GM23338 (cell line): ENCODE measurements around the gene AGPAT4. TPM values are rescaled to one million over a fixed set of nuclear protein-coding genes. Genes with fewer than 3 reads are reported as not detected.

ENCODE experiments used
- ATAC-seq: fragments of 200-7000 bp; cut with Tn5 transposase; 3 replicates; pipeline ENCODE4 v1.9.1; 2020
- DNase-seq: peaks from one replicate; pipeline ENCODE4 v3.0.0-alpha.2; 2015; ENCODE audit warnings: low spot score
- H2AFZ ChIP-seq: fragments of 200-600 bp; sonication (generic); 2 replicates; pipeline ENCODE4 v1.8.0; 2016; ENCODE audit warnings: antibody characterized with exemption, mild to moderate bottlenecking, moderate library complexity
- H3F3A ChIP-seq: fragments of 200-600 bp; sonication (generic); replicated peaks from 2 replicates; pipeline ENCODE4 v1.8.0; 2017; ENCODE audit warnings: antibody characterized with exemption, mixed run types, low read depth
- H3K27ac ChIP-seq: fragments of 200-600 bp; sonication (generic); 2 replicates; pipeline ENCODE4 v1.6.1; 2016; ENCODE audit warnings: low read depth
- H3K27me3 ChIP-seq: fragments of 200-600 bp; sonication (generic); 2 replicates; pipeline ENCODE4 v1.8.0; 2016; ENCODE audit warnings: mild to moderate bottlenecking, mixed run types, moderate library complexity; ENCODE audit not compliant: insufficient read depth
- H3K36me3 ChIP-seq: fragments of 200-600 bp; sonication (generic); 2 replicates; pipeline ENCODE4 v1.8.0; 2016; ENCODE audit warnings: mild to moderate bottlenecking; ENCODE audit not compliant: insufficient read depth
- H3K4me1 ChIP-seq: fragments of 200-600 bp; sonication (generic); 2 replicates; pipeline ENCODE4 v1.8.0; 2016; ENCODE audit warnings: mild to moderate bottlenecking, moderate library complexity; ENCODE audit not compliant: insufficient read depth
- H3K4me2 ChIP-seq: fragments of 200-600 bp; sonication (generic); 2 replicates; pipeline ENCODE4 v1.7.1; 2017; ENCODE audit warnings: mixed run types
- H3K4me3 ChIP-seq: fragments of 200-600 bp; sonication (generic); 2 replicates; pipeline ENCODE4 v1.6.1; 2016; ENCODE audit warnings: mixed run types
- H3K79me2 ChIP-seq: fragments of 200-600 bp; sonication (generic); replicated peaks from 2 replicates; pipeline ENCODE4 v1.8.0; 2017; ENCODE audit warnings: mild to moderate bottlenecking; ENCODE audit not compliant: insufficient read depth
- H3K9me2 ChIP-seq: fragments of 200-600 bp; sonication (generic); 2 replicates; pipeline ENCODE4 v1.8.0; 2017; ENCODE audit not compliant: insufficient read depth
- H4K20me1 ChIP-seq: fragments of 200-600 bp; sonication (generic); replicated peaks from 2 replicates; pipeline ENCODE4 v1.8.0; 2017; ENCODE audit warnings: mild to moderate bottlenecking; ENCODE audit not compliant: insufficient read depth
- H3K27ac Mint-ChIP-seq: 2 replicates; pipeline ENCODE4 v1.8.0; 2020; ENCODE audit warnings: inconsistent platforms, mild to moderate bottlenecking, moderate library complexity, mixed read lengths
- H3K27me3 Mint-ChIP-seq: 3 replicates; pipeline ENCODE4 v1.8.0; 2022; ENCODE audit warnings: low read depth, mild to moderate bottlenecking, moderate library complexity, mixed read lengths, inconsistent platforms; ENCODE audit not compliant: insufficient read depth, poor library complexity
- H3K36me3 Mint-ChIP-seq: 3 replicates; pipeline ENCODE4 v1.8.0; 2021; ENCODE audit warnings: low read depth, mild to moderate bottlenecking, inconsistent platforms, moderate library complexity, mixed read lengths
- H3K4me1 Mint-ChIP-seq: 3 replicates; pipeline ENCODE4 v1.8.0; 2020; ENCODE audit warnings: mild to moderate bottlenecking, inconsistent platforms, mixed read lengths
- H3K4me3 Mint-ChIP-seq: 3 replicates; pipeline ENCODE4 v1.8.0; 2021; ENCODE audit warnings: moderate library complexity, mild to moderate bottlenecking, inconsistent platforms, mixed read lengths
- H3K9me3 Mint-ChIP-seq: 3 replicates; pipeline ENCODE4 v1.8.0; 2020; ENCODE audit warnings: moderate library complexity, mild to moderate bottlenecking, inconsistent platforms, mixed read lengths
- CREB1 ChIP-seq: fragments of 250-450 bp; sonication (Bioruptor Pico); IDR thresholded peaks from 2 replicates; pipeline ENCODE4 v1.5.0; 2020; ENCODE audit warnings: low read depth, mild to moderate bottlenecking, moderate library complexity
- EZH2phosphoT487 ChIP-seq: fragments of 200-600 bp; sonication (generic); IDR thresholded peaks from one replicate; pipeline ENCODE4 v1.8.1; 2018; ENCODE audit warnings: antibody characterized with exemption; ENCODE audit not compliant: unreplicated experiment
- REST ChIP-seq: IDR thresholded peaks from one replicate; pipeline ENCODE4 v1.6.1; 2018; ENCODE audit warnings: antibody characterized with exemption; ENCODE audit not compliant: unreplicated experiment
- ZNF331 ChIP-seq: fragments of 250-450 bp; sonication (Bioruptor Pico); IDR thresholded peaks from 2 replicates; pipeline ENCODE4 v1.5.0; 2020; ENCODE audit warnings: low read depth, mild to moderate bottlenecking, moderate library complexity
- polyA plus RNA-seq: library from polyadenylated mRNA; unstranded; fragments of >200 nt; fragmentation: Nextera tagmentation; extraction: Ambion mirVana; gene quantifications from 2 replicates; pipeline ENCODE4 v1.2.1, GENCODE V29; 2016
- total RNA-seq: library from RNA; depleted of rRNA; stranded (reverse); fragments of >200 nt; shearing (Covaris generic); gene quantifications from 2 replicates; pipeline ENCODE4 v1.2.3, GENCODE V29; 2014
- TF ChIP-seq, protein P1 (sequence below): fragments of 250-450 bp; sonication (Bioruptor Pico); IDR thresholded peaks from 2 replicates; pipeline ENCODE4 v1.5.0; 2020; ENCODE audit warnings: mild to moderate bottlenecking, moderate library complexity
- TF ChIP-seq, protein P2 (sequence below): IDR thresholded peaks from 2 replicates; pipeline ENCODE4 v1.6.1; 2016; ENCODE audit warnings: antibody characterized with exemption

AGPAT4 gene
- total and polyA plus RNA-seq, 2 experiments from 2014 or later, result 8.9 to 19.3 TPM

- TF ChIP-seq REST (no peak), EZH2phosphoT487 (no peak), ZNF331 (CRISPR knock-in tag) (no peak)
Measured at GRCh38 chr6:161265554-161265953, 8.3 kb downstream of the AGPAT4 start (continued).

DNA sequence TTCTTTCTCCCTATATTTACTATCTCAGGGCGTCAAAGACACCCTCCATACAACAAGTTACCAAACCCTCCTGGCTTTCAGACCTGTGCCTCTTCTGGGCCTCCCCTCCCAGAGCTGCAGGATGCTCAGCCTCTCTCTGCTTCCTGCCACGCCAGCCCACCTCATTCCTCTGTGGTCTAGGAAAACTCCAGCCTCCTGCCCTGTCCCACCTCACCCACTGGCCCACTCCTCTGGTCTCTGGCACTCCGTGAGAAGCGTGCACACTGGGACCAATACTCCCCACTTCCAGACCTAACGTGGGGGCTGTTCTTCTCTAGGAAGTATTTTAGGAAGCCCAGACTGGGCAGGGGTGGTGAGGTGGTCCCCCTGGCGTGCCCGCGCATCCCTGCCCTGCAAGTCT, 9.7 kb downstream of the AGPAT4 start:
- H3F3A ChIP-seq, result no peaks in the 10 kb centered on the region
- H3K9me2 ChIP-seq, result no peaks in the 10 kb centered on the region
- Mint-ChIP-seq H3K9me3 (no peaks in the 10 kb centered on the region), H3K4me1 (peaks cover 39% of the 10 kb centered on the region), H3K27ac (peak overlapping the region; percentile 37; the same call in 1 of the 2 replicates), H3K4me3 (no peak overlapping the region), H3K36me3 (peaks cover 43% of the 10 kb centered on the region), H3K27me3 (peaks cover 9% of the 10 kb centered on the region)
- TF ChIP-seq, protein P1, sequence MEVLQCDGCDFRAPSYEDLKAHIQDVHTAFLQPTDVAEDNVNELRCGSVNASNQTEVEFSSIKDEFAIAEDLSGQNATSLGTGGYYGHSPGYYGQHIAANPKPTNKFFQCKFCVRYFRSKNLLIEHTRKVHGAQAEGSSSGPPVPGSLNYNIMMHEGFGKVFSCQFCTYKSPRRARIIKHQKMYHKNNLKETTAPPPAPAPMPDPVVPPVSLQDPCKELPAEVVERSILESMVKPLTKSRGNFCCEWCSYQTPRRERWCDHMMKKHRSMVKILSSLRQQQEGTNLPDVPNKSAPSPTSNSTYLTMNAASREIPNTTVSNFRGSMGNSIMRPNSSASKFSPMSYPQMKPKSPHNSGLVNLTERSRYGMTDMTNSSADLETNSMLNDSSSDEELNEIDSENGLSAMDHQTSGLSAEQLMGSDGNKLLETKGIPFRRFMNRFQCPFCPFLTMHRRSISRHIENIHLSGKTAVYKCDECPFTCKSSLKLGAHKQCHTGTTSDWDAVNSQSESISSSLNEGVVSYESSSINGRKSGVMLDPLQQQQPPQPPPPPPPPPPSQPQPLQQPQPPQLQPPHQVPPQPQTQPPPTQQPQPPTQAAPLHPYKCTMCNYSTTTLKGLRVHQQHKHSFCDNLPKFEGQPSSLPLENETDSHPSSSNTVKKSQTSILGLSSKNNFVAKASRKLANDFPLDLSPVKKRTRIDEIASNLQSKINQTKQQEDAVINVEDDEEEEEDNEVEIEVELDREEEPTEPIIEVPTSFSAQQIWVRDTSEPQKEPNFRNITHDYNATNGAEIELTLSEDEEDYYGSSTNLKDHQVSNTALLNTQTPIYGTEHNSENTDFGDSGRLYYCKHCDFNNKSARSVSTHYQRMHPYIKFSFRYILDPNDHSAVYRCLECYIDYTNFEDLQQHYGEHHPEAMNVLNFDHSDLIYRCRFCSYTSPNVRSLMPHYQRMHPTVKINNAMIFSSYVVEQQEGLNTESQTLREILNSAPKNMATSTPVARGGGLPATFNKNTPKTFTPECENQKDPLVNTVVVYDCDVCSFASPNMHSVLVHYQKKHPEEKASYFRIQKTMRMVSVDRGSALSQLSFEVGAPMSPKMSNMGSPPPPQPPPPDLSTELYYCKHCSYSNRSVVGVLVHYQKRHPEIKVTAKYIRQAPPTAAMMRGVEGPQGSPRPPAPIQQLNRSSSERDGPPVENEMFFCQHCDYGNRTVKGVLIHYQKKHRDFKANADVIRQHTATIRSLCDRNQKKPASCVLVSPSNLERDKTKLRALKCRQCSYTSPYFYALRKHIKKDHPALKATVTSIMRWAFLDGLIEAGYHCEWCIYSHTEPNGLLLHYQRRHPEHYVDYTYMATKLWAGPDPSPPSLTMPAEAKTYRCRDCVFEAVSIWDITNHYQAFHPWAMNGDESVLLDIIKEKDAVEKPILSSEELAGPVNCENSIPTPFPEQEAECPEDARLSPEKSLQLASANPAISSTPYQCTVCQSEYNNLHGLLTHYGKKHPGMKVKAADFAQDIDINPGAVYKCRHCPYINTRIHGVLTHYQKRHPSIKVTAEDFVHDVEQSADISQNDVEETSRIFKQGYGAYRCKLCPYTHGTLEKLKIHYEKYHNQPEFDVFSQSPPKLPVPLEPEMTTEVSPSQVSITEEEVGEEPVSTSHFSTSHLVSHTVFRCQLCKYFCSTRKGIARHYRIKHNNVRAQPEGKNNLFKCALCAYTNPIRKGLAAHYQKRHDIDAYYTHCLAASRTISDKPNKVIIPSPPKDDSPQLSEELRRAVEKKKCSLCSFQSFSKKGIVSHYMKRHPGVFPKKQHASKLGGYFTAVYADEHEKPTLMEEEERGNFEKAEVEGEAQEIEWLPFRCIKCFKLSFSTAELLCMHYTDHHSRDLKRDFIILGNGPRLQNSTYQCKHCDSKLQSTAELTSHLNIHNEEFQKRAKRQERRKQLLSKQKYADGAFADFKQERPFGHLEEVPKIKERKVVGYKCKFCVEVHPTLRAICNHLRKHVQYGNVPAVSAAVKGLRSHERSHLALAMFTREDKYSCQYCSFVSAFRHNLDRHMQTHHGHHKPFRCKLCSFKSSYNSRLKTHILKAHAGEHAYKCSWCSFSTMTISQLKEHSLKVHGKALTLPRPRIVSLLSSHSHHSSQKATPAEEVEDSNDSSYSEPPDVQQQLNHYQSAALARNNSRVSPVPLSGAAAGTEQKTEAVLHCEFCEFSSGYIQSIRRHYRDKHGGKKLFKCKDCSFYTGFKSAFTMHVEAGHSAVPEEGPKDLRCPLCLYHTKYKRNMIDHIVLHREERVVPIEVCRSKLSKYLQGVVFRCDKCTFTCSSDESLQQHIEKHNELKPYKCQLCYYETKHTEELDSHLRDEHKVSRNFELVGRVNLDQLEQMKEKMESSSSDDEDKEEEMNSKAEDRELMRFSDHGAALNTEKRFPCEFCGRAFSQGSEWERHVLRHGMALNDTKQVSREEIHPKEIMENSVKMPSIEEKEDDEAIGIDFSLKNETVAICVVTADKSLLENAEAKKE, result no peak
- TF ChIP-seq, protein P2, sequence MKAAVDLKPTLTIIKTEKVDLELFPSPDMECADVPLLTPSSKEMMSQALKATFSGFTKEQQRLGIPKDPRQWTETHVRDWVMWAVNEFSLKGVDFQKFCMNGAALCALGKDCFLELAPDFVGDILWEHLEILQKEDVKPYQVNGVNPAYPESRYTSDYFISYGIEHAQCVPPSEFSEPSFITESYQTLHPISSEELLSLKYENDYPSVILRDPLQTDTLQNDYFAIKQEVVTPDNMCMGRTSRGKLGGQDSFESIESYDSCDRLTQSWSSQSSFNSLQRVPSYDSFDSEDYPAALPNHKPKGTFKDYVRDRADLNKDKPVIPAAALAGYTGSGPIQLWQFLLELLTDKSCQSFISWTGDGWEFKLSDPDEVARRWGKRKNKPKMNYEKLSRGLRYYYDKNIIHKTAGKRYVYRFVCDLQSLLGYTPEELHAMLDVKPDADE, result no peak
- TF ChIP-seq ZNF331 (CRISPR knock-in tag) (no peak), CREB1 (CRISPR knock-in tag) (no peak)
- H3K36me3 ChIP-seq, result no peaks in the 10 kb centered on the region
- ATAC-seq, result no peak
- no peak overlapping the region for H2AFZ ChIP-seq
- DNase-seq, result no peak
- H3K4me2 ChIP-seq, result no peak overlapping the region
- peaks cover 8% of the 10 kb centered on the region; the same call in 1 of the 2 replicates for H3K4me1 ChIP-seq
- H3K27me3 ChIP-seq, result no peaks in the 10 kb centered on the region
- H4K20me1 ChIP-seq, result peaks cover 28% of the 10 kb centered on the region
- no peak overlapping the region for H3K4me3 ChIP-seq
- no peak overlapping the region for H3K27ac ChIP-seq
- H3K79me2 ChIP-seq, result peaks cover 77% of the 10 kb centered on the region
